ENCODE measurements around the gene EXD3. TPM values are rescaled to one million over a fixed set of nuclear protein-coding genes. Genes with fewer than 3 reads are reported as not detected.

The EXD3 gene
- total and polyA plus RNA-seq, 2 of the 13 experiments (the other 11 are each of a cell fraction or from before 2014, with no cell fraction given): 2.7 to 4.8 TPM

GRCh38 chr9:137277329-137278041, 145.5 kb downstream of the EXD3 start, which contains the start of gene TOR4A (continued):
- TF ChIP-seq ERF (CRISPR knock-in tag; IDR thresholded peaks at IDR 0.05): peak; percentile 86
- TF ChIP-seq ZNF275 (CRISPR knock-in tag; IDR thresholded peaks at IDR 0.05; ENCODE audit: borderline replicate concordance): no peak
- TF ChIP-seq ARID4A (CRISPR knock-in tag; IDR thresholded peaks at IDR 0.05; ENCODE audit: borderline replicate concordance): peak; percentile 87
- peak; percentile 76 for TF ChIP-seq TEAD3 (CRISPR knock-in tag; optimal IDR thresholded peaks at IDR 0.05; ENCODE audit: borderline replicate concordance)
- no peak for TF ChIP-seq ZMYM2 (CRISPR knock-in tag; IDR thresholded peaks at IDR 0.05)
- peak; percentile 85 for TF ChIP-seq ETV5 (CRISPR knock-in tag; IDR thresholded peaks at IDR 0.05; ENCODE audit: borderline replicate concordance)
- peak; percentile 85 for TF ChIP-seq MYPOP (CRISPR knock-in tag; IDR thresholded peaks at IDR 0.05)
- TF ChIP-seq ZFP82 (CRISPR knock-in tag; IDR thresholded peaks at IDR 0.05; ENCODE audit: borderline replicate concordance): no peak
- no peak for TF ChIP-seq ZNF737 (CRISPR knock-in tag; IDR thresholded peaks at IDR 0.05; ENCODE audit: borderline replicate concordance)
- peak; percentile 71 for TF ChIP-seq ZNF460 (CRISPR knock-in tag; IDR thresholded peaks at IDR 0.05; ENCODE audit: borderline replicate concordance)
- peak; percentile 85 for TF ChIP-seq THAP11 (CRISPR knock-in tag; IDR thresholded peaks at IDR 0.05)
- TF ChIP-seq ZNF512 (CRISPR knock-in tag; IDR thresholded peaks at IDR 0.05): no peak
- no peak for TF ChIP-seq MAFG (CRISPR knock-in tag; IDR thresholded peaks at IDR 0.05)
- TF ChIP-seq ZNF530 (CRISPR knock-in tag; IDR thresholded peaks at IDR 0.05; ENCODE audit: low read depth): no peak
- TF ChIP-seq MTA3 (CRISPR knock-in tag; IDR thresholded peaks at IDR 0.05): no peak
- TF ChIP-seq ZUFSP (CRISPR knock-in tag; IDR thresholded peaks at IDR 0.05; ENCODE audit: borderline replicate concordance): no peak
- peak; percentile 73 for TF ChIP-seq ZEB1 (IDR thresholded peaks at IDR 0.05; ENCODE audit: insufficient replicate concordance, low read depth)
- TF ChIP-seq ZNF562 (CRISPR knock-in tag; IDR thresholded peaks at IDR 0.05; ENCODE audit: borderline replicate concordance): no peak
